ENCODE results near the gene POLRMT.

Gene POLRMT

GRCh38 chr19:658916-659839 is 25.8 kb upstream of the POLRMT start:
- TF ChIP-seq, protein P1, sequence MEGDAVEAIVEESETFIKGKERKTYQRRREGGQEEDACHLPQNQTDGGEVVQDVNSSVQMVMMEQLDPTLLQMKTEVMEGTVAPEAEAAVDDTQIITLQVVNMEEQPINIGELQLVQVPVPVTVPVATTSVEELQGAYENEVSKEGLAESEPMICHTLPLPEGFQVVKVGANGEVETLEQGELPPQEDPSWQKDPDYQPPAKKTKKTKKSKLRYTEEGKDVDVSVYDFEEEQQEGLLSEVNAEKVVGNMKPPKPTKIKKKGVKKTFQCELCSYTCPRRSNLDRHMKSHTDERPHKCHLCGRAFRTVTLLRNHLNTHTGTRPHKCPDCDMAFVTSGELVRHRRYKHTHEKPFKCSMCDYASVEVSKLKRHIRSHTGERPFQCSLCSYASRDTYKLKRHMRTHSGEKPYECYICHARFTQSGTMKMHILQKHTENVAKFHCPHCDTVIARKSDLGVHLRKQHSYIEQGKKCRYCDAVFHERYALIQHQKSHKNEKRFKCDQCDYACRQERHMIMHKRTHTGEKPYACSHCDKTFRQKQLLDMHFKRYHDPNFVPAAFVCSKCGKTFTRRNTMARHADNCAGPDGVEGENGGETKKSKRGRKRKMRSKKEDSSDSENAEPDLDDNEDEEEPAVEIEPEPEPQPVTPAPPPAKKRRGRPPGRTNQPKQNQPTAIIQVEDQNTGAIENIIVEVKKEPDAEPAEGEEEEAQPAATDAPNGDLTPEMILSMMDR (IDR thresholded peaks at IDR 0.05; ENCODE audit: low read depth, low read length), result no peak
- H3K4me3 ChIP-seq (ENCODE audit: low read depth, low read length), result no peak overlapping the region

- H3K4me3 ChIP-seq (ENCODE audit: low read depth, low read length), result no peak overlapping the region
- TF ChIP-seq, protein P1 (IDR thresholded peaks at IDR 0.05; ENCODE audit: low read depth, low read length), result no peak
Observed at GRCh38 chr19:658059-658839, 24.9 kb upstream of the POLRMT start.

DNA sequence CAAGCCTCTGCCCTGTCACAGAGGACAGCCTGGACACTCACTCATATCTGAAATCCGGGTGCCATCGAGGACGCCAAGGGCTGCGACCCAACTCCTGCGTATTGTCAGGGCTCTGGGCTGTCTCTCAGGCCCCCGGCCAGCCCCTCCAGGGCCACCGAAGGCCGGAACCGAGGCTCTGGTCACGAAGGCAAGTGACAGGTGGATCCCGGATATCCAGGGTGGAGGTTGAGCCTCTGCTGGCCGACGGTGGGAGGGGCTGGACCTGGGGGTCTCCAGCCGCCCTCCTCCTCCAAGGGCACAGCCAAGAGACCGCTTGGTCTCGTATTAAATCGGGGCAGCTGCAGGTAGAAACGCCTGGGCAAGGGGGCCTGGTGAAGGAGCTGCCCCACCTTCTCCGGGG is 24.3 kb upstream of the POLRMT start:
- H3K4me3 ChIP-seq (ENCODE audit: low read depth, low read length), result no peak overlapping the region
- TF ChIP-seq, protein P1 (IDR thresholded peaks at IDR 0.05; ENCODE audit: low read depth, low read length), result no peak

GRCh38 chr19:656751-657559 is 23.6 kb upstream of the POLRMT start:
- no peak overlapping the region for H3K4me3 ChIP-seq (ENCODE audit: low read depth, low read length)
- TF ChIP-seq, protein P1 (IDR thresholded peaks at IDR 0.05; ENCODE audit: low read depth, low read length), result no peak

- TF ChIP-seq, protein P1 (IDR thresholded peaks at IDR 0.05; ENCODE audit: low read depth, low read length), result no peak
- no peak overlapping the region for H3K4me3 ChIP-seq (ENCODE audit: low read depth, low read length)
Observed at GRCh38 chr19:655691-656090, 22.4 kb upstream of the POLRMT start.

- no peak overlapping the region for H3K4me3 ChIP-seq (ENCODE audit: low read depth, low read length)
- TF ChIP-seq, protein P1 (IDR thresholded peaks at IDR 0.05; ENCODE audit: low read depth, low read length), result no peak
Observed at GRCh38 chr19:653425-653824, 20.1 kb upstream of the POLRMT start.

Measured in WI38 (cell line).